Measurements from ENCODE around the gene LRRC27. TPM values are rescaled to one million over a fixed set of nuclear protein-coding genes. Genes with fewer than 3 reads are reported as not detected.

The LRRC27 gene
- total and polyA plus RNA-seq, 4 experiments from 2014 or later: 0.90 to 3.8 (median 3.0) TPM

DNA sequence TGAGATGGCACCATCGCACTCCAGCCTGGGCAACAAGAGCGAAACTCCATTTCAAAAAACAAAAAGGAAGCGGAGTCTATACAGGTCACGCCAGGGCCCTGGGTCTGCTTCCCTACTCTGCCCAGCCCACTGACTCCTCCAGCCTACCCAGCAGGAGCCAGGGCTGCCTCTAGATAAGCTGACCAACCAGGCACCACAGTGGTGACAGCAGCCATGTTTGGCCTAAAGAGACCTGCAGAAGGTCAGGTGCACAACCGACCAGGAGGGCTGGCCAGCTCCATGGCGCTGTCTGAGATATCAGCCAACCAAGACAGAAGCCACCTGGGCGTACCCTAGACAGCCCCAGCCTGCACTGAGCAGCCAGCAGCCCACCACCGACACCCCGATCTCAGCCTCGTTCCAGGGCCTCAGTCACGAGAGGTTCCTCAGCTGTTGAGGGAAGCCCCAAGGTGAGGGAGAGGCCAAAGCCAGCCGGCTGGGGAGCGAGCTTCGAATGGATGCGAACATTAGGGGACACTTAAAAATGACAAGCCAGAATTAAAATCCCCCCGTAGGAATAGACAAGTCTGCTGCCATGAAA is 40.6 kb downstream of the LRRC27 start:
- Histone ChIP-seq H3K9me3 (ENCODE audit: control insufficient read depth in 1 of 2, low read length in 2 of 2) (no peaks in the 10 kb centered on the region), H3K36me3 (ENCODE audit: insufficient read depth, low read length) (no peaks in the 10 kb centered on the region), H3K4me3 (ENCODE audit: low read length in 2 of 2) (no peak overlapping the region), H3K27ac (ENCODE audit: low read depth, low read length) (no peak overlapping the region), H3K27me3 (ENCODE audit: insufficient read depth, low read length) (no peaks in the 10 kb centered on the region), H3K4me1 (ENCODE audit: insufficient read depth, low read length) (no peaks in the 10 kb centered on the region)
- Mint-ChIP-seq H3K4me1 (peaks cover 2 to 5% (median 5%) of the 10 kb centered on the region in 4 donors), H3K4me3 (no peak overlapping the region), H3K9me3 (no peaks in the 10 kb centered on the region), H3K27me3 (no peaks in the 10 kb centered on the region), H3K27ac (no peak overlapping the region), H3K36me3 (peaks cover 0 to 6% of the 10 kb centered on the region in 2 donors)
- no peak for DNase-seq
- ChIA-PET CTCF (ENCODE audit: partially characterized antibody) (interaction anchor here (1.0 kb wide), 1 partner anchor 82 kb away, joined by 3 read pairs; no protein-coding TSS in a partner anchor), POLR2A (ENCODE audit: partially characterized antibody) (no interaction called here)
- intact Hi-C loops (cut with micrococcal nuclease): no loop called here

DNA sequence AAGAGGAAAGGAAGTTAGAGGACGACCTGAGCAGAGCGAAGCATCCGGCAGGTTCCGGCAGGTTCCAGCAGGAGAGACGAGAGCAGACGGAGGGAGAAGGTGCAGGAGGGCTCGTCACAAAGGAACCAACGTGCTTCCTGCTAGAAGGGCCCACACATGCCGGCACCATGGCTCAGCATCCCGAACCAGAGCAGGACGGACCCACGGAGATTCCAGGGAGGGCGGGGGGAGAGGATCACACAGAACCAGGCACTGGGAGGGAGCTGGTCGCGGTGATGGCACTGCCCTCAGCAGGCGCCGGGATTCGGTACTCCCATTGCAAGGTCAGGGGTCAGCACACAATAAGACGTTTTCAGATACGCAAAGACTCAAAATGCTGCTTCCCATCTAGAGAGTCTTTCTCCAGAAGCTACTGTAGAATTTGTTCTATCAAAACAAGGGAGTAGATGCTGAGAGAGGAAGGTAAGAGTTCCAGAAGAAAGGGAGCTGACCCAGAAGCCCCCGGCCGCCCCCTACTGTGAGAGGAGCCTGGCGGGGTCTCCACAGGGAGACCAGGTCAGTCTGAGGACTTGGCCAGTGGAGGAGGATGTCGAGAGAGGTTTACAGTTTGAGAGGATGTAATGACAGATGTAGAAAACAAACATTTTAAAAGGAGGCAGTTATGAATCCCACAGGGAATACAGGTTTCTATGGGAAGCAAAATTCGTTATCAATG is 41.4 kb downstream of the LRRC27 start:
- intact Hi-C loops (cut with micrococcal nuclease): no loop called here
- CTCF ChIA-PET (ENCODE audit: partially characterized antibody): no interaction called here
- Histone ChIP-seq H3K36me3 (ENCODE audit: insufficient read depth, low read length) (no peaks in the 10 kb centered on the region), H3K9me3 (ENCODE audit: control insufficient read depth in 1 of 2, low read length in 2 of 2) (no peaks in the 10 kb centered on the region), H3K4me3 (ENCODE audit: low read length in 2 of 2) (no peak overlapping the region), H3K27ac (ENCODE audit: low read depth, low read length) (no peak overlapping the region), H3K4me1 (ENCODE audit: insufficient read depth, low read length) (no peaks in the 10 kb centered on the region), H3K27me3 (ENCODE audit: insufficient read depth, low read length) (no peaks in the 10 kb centered on the region)
- DNase-seq: no peak
- Mint-ChIP-seq H3K27ac (peak overlapping the region in 1 of 7 donors; percentile 6), H3K9me3 (no peaks in the 10 kb centered on the region), H3K36me3 (peaks cover 0 to under 1% of the 10 kb centered on the region in 2 donors), H3K4me1 (peaks cover 2 to 5% (median 5%) of the 10 kb centered on the region in 4 donors), H3K27me3 (no peaks in the 10 kb centered on the region), H3K4me3 (no peak overlapping the region)
- POLR2A ChIA-PET (ENCODE audit: partially characterized antibody): no interaction called here

DNA sequence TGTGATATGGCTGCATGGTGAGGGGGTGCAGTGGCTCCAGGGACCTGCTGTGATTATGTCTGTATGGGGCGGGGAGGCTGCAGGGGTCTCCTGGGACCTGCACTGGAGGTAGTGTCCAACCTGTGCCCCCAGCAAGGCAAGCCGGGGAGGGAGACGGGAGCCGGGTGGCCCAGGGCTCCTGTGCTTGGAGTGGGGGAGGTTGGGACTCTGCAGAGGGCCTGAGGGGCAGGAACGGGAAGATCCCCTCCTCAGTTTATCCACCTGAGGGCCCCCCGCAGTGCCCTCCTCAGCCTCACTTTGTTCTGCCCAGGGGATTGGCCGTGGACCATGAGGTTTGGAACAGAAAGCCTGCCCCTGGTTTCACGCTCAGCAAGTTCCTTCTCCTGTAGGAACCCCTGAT is 42.2 kb downstream of the LRRC27 start:
- no peak for DNase-seq
- H3K9me3 Mint-ChIP-seq: no peaks in the 10 kb centered on the region
- Histone ChIP-seq H3K4me3 (ENCODE audit: low read length in 2 of 2) (no peak overlapping the region), H3K9me3 (ENCODE audit: control insufficient read depth in 1 of 2, low read length in 2 of 2) (no peaks in the 10 kb centered on the region), H3K27me3 (ENCODE audit: insufficient read depth, low read length) (no peaks in the 10 kb centered on the region), H3K4me1 (ENCODE audit: insufficient read depth, low read length) (no peaks in the 10 kb centered on the region), H3K36me3 (ENCODE audit: insufficient read depth, low read length) (no peaks in the 10 kb centered on the region), H3K27ac (ENCODE audit: low read depth, low read length) (no peak overlapping the region)
- ChIA-PET CTCF (ENCODE audit: partially characterized antibody) (no interaction called here), POLR2A (ENCODE audit: partially characterized antibody) (no interaction called here)
- H3K36me3 Mint-ChIP-seq: no peaks in the 10 kb centered on the region
- H3K4me3 Mint-ChIP-seq: no peak overlapping the region
- no peak overlapping the region for H3K27ac Mint-ChIP-seq
- no peaks in the 10 kb centered on the region for H3K27me3 Mint-ChIP-seq
- peaks cover 2 to 5% (median 5%) of the 10 kb centered on the region in 4 donors for H3K4me1 Mint-ChIP-seq
- intact Hi-C loops (cut with micrococcal nuclease): no loop called here

DNA sequence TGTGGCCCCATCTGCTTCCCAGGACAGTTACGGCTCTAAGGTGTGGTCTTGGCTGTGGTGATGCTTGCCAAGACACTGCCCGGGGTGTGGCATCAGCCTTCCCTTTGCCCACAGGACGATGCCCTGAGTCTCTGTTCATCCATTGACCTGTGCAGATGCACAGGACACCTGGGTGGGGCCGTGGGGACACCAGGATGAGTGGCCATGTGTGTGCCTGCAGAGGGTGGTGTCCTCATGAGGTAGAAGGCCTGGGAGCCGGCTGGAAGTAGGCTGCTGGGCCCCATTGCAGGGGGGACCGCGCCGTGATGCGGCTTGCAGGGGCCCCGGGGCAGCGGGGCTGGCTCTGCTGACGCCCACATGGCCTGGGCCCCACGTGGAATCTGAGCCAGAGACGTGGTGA is 42.6 kb downstream of the LRRC27 start:
- Mint-ChIP-seq H3K4me1 (peaks cover 2 to 5% (median 5%) of the 10 kb centered on the region in 4 donors), H3K4me3 (no peak overlapping the region), H3K9me3 (no peaks in the 10 kb centered on the region), H3K27ac (no peak overlapping the region), H3K27me3 (no peaks in the 10 kb centered on the region), H3K36me3 (no peaks in the 10 kb centered on the region)
- Histone ChIP-seq H3K4me3 (ENCODE audit: low read length in 2 of 2) (no peak overlapping the region), H3K36me3 (ENCODE audit: insufficient read depth, low read length) (no peaks in the 10 kb centered on the region), H3K27me3 (ENCODE audit: insufficient read depth, low read length) (no peaks in the 10 kb centered on the region), H3K27ac (ENCODE audit: low read depth, low read length) (no peak overlapping the region), H3K9me3 (ENCODE audit: control insufficient read depth in 1 of 2, low read length in 2 of 2) (no peaks in the 10 kb centered on the region), H3K4me1 (ENCODE audit: insufficient read depth, low read length) (no peaks in the 10 kb centered on the region)
- ChIA-PET CTCF (ENCODE audit: partially characterized antibody) (no interaction called here), POLR2A (ENCODE audit: partially characterized antibody) (no interaction called here)
- no peak for DNase-seq
- intact Hi-C loops (cut with micrococcal nuclease): no loop called here

DNA sequence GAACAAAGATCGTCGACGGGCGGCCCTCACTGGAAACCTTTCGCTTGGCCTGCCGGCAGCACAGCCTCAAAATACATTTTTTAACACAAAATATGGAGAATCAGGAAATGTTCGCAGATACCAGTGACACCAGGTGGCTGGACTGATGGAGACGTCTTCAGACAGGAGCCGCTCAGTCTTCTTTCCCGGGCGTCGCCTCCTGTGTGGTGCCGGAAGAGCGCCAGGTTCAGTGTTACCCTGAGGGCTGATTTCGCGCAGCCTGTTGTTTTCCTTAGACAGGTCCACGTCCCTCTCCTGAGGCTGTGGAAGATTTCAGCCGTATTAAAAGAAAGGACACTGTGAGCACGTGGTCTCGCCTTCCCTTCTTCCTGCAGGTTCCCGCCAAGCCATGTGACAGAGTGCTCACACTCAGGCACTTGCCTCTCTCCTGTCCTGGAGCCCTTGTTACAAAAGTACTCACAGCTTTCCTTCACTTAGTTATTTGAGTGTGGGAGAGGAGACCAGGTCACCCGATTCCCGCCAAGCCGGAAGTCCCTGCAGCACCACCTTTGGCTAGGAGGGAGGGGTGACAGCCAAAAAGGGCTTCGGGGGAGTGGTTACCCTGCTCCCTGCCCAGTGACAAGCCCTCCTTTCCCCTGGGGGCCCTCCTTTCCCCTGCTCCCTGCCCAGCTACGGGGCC is 43.3 kb downstream of the LRRC27 start:
- POLR2A ChIA-PET (ENCODE audit: partially characterized antibody): no interaction called here
- Histone ChIP-seq H3K4me1 (ENCODE audit: insufficient read depth, low read length) (no peaks in the 10 kb centered on the region), H3K27ac (ENCODE audit: low read depth, low read length) (no peak overlapping the region), H3K9me3 (ENCODE audit: control insufficient read depth in 1 of 2, low read length in 2 of 2) (no peaks in the 10 kb centered on the region), H3K27me3 (ENCODE audit: insufficient read depth, low read length) (no peaks in the 10 kb centered on the region), H3K36me3 (ENCODE audit: insufficient read depth, low read length) (no peaks in the 10 kb centered on the region), H3K4me3 (ENCODE audit: low read length in 2 of 2) (no peak overlapping the region)
- CTCF ChIA-PET (ENCODE audit: partially characterized antibody): no interaction called here
- Mint-ChIP-seq H3K36me3 (no peaks in the 10 kb centered on the region), H3K9me3 (no peaks in the 10 kb centered on the region), H3K4me1 (peaks cover 2 to 5% (median 5%) of the 10 kb centered on the region in 4 donors), H3K27ac (peak overlapping the region in 1 of 7 donors; percentile 4), H3K27me3 (no peaks in the 10 kb centered on the region), H3K4me3 (no peak overlapping the region)
- intact Hi-C loops (cut with micrococcal nuclease): no loop called here
- DNase-seq: no peak

DNA sequence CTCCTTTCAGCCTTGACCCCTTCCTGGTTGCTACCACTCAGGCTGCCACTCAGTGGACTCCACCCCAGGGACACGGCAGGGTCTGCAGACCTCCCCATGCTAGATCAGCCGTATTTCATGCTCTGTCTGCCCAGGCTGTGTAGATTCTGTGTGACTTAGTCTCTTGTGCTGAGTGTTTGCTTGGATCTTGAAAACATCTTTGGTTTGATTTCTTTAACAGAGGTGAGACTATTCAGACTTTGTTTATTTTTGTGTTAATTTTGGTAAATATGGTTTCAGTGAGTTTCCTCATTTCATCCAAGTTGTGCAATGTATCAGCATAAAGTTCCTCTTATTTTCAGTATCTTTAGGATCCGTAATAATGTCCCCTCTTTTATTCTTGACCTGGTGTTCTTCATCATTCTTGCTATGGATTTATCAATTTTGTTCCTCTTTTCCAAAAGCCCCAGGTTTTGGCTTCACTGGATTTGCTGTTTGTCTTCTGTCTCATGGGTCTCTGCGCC is 43.9 kb downstream of the LRRC27 start:
- no peaks in the 10 kb centered on the region for H3K27me3 Mint-ChIP-seq
- H3K27ac ChIP-seq (ENCODE audit: low read depth, low read length): no peak overlapping the region
- H3K27ac Mint-ChIP-seq: no peak overlapping the region

DNA sequence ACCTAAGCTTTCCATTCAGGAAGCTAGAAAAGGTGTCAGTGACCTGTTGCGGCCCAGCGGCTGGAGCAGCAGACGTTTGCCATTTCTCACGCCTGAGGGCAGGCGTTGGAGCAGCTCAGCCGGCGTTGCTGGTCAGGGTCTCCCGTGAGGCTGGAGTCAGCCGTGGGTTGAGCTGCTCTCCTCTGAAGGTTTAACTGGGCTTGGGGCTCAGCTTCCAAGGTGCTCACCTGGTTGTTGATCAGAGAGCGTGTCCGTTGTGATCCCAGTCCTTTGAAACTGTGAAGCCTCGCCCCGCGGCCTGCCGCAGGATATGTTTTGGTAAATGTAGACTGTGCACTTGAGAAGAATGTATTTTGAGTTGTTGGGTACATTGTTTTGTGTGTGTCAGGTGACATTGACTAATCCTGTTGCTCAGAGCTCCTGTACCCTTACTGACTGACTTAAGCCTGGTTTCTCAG is 44.4 kb downstream of the LRRC27 start:
- Histone ChIP-seq H3K9me3 (ENCODE audit: control insufficient read depth in 1 of 2, low read length in 2 of 2) (no peaks in the 10 kb centered on the region), H3K36me3 (ENCODE audit: insufficient read depth, low read length) (no peaks in the 10 kb centered on the region), H3K4me3 (ENCODE audit: low read length in 2 of 2) (no peak overlapping the region), H3K4me1 (ENCODE audit: insufficient read depth, low read length) (peaks cover 2% of the 10 kb centered on the region), H3K27ac (ENCODE audit: low read depth, low read length) (no peak overlapping the region), H3K27me3 (ENCODE audit: insufficient read depth, low read length) (no peaks in the 10 kb centered on the region)
- no peak overlapping the region for H3K27ac Mint-ChIP-seq
- H3K9me3 Mint-ChIP-seq: no peaks in the 10 kb centered on the region
- peaks cover 3 to 6% (median 5%) of the 10 kb centered on the region in 4 donors for H3K4me1 Mint-ChIP-seq
- intact Hi-C loops (cut with micrococcal nuclease): no loop called here
- ChIA-PET POLR2A (ENCODE audit: partially characterized antibody) (no interaction called here), CTCF (ENCODE audit: partially characterized antibody) (no interaction called here)
- H3K4me3 Mint-ChIP-seq: no peak overlapping the region
- H3K36me3 Mint-ChIP-seq: no peaks in the 10 kb centered on the region
- no peaks in the 10 kb centered on the region for H3K27me3 Mint-ChIP-seq
- DNase-seq: no peak

More for the DNA sequence above, 43.9 kb downstream of the LRRC27 start:
- Mint-ChIP-seq H3K4me3 (no peak overlapping the region), H3K36me3 (no peaks in the 10 kb centered on the region), H3K9me3 (no peaks in the 10 kb centered on the region), H3K4me1 (peaks cover 2 to 5% (median 5%) of the 10 kb centered on the region in 4 donors)
- ChIA-PET CTCF (ENCODE audit: partially characterized antibody) (no interaction called here), POLR2A (ENCODE audit: partially characterized antibody) (no interaction called here)
- no peak for DNase-seq
- H3K36me3 ChIP-seq (ENCODE audit: insufficient read depth, low read length): no peaks in the 10 kb centered on the region
- no peaks in the 10 kb centered on the region for H3K27me3 ChIP-seq (ENCODE audit: insufficient read depth, low read length)
- intact Hi-C loops (cut with micrococcal nuclease): no loop called here
- no peak overlapping the region for H3K4me3 ChIP-seq (ENCODE audit: low read length in 2 of 2)
- no peaks in the 10 kb centered on the region for H3K4me1 ChIP-seq (ENCODE audit: insufficient read depth, low read length)
- no peaks in the 10 kb centered on the region for H3K9me3 ChIP-seq (ENCODE audit: control insufficient read depth in 1 of 2, low read length in 2 of 2)

Data from CD4-positive, alpha-beta memory T cell (primary cell).